B cell (primary cell): ENCODE measurements around the gene SRRM1.

Experiments
- CTCF ChIP-seq: fragments of 200-600 bp; IDR thresholded peaks from one replicate; pipeline ENCODE4 v1.8.0; 2022; ENCODE audit warnings: antibody characterized with exemption, mild to moderate bottlenecking
- EZH2 ChIP-seq: IDR thresholded peaks from 2 replicates; pipeline ENCODE4 v1.6.1; 2012; ENCODE audit warnings: borderline replicate concordance, low read depth, mild to moderate bottlenecking, moderate library complexity, low read length; ENCODE audit not compliant: insufficient read depth, poor library complexity, severe bottlenecking

DNA sequence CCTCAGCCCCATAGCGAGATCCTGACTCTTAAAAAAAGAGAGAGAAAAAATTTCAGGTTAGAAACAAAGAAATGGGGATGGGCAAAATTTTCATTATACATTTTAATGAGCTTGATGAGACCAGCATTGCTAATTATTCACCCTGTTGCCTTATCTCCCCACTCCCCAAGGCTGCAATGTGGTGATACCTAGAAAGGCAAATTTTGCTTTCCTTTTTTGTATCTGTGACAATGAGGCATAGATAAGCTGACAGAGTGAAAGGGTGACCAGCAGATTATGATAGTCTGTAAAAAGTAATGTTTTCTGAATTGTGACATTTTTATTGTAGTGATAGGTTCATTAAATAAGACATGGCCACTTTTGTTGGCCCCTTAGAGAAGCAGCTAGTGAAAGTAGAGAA, 12.9 kb downstream of the SRRM1 start:
- TF ChIP-seq EZH2 (no peak), CTCF (no peak)
